GM12878 (cell line): ENCODE data around the gene HEG1. TPM values are rescaled to one million over a fixed set of nuclear protein-coding genes. Genes with fewer than 3 reads are reported as not detected.

Experiments used
- CBFB ChIP-seq: IDR thresholded peaks from 2 replicates; pipeline ENCODE4 v1.6.1; 2016; ENCODE audit warnings: antibody characterized with exemption, low read depth
- EP300 ChIP-seq, 2 experiments: fragments of 150-350 bp in 1 of 2; IDR thresholded peaks; 2 replicates each; pipeline ENCODE4 v1.6.1; 2011 to 2012; ENCODE audit warnings: low read depth in 2 of 2, low read length in 2 of 2, borderline replicate concordance in 1 of 2, improper control_type of control experiment in 1 of 2, inconsistent platforms in 1 of 2; ENCODE audit not compliant: control insufficient read depth in 1 of 2
- HSF1 ChIP-seq: fragments of 150-350 bp; IDR thresholded peaks from 2 replicates; pipeline ENCODE4 v1.6.1; 2014; ENCODE audit warnings: mild to moderate bottlenecking, low read depth, low read length
- IRF4 ChIP-seq: IDR thresholded peaks from 2 replicates; pipeline ENCODE4 v1.6.1; 2011; ENCODE audit warnings: low read depth, low read length
- LARP7 ChIP-seq: fragments of 450-650 bp; IDR thresholded peaks from 2 replicates; pipeline ENCODE4 v1.6.1; 2017; ENCODE audit warnings: mild to moderate bottlenecking
- MLLT1 ChIP-seq: fragments of 450-650 bp; IDR thresholded peaks from 2 replicates; pipeline ENCODE4 v1.6.1; 2016; ENCODE audit warnings: mild to moderate bottlenecking
- PAX5 ChIP-seq: IDR thresholded peaks from 2 replicates; pipeline ENCODE4 v1.6.1; 2011; ENCODE audit warnings: low read depth, low read length, borderline replicate concordance
- RAD21 ChIP-seq: IDR thresholded peaks from 2 replicates; pipeline ENCODE4 v1.6.1; 2011; ENCODE audit warnings: mild to moderate bottlenecking, low read depth, low read length, moderate library complexity; ENCODE audit not compliant: insufficient read depth
- RUNX3 ChIP-seq: IDR thresholded peaks from 2 replicates; pipeline ENCODE4 v1.6.1; 2012; ENCODE audit warnings: low read length, inconsistent platforms
- TAF1 ChIP-seq: IDR thresholded peaks from 2 replicates; pipeline ENCODE4 v1.6.1; 2011; ENCODE audit warnings: mild to moderate bottlenecking, low read depth, low read length, borderline replicate concordance
- USF1 ChIP-seq: IDR thresholded peaks from 2 replicates; pipeline ENCODE4 v1.6.1; 2011; ENCODE audit warnings: borderline replicate concordance, low read depth, mild to moderate bottlenecking, moderate library complexity, mixed read lengths, low read length; ENCODE audit not compliant: insufficient read depth; ENCODE audit errors: extremely low read length
- ZBTB11 ChIP-seq: fragments of 450-650 bp; formaldehyde crosslinking; IDR thresholded peaks from 2 replicates; pipeline ENCODE4 v1.5.0; 2022; ENCODE audit warnings: mild to moderate bottlenecking, missing genetic modification characterization
- ZNF622 ChIP-seq: fragments of 450-650 bp; IDR thresholded peaks from 2 replicates; pipeline ENCODE4 v1.6.1; 2017; ENCODE audit warnings: mild to moderate bottlenecking, inconsistent platforms
- ZZZ3 ChIP-seq: IDR thresholded peaks from 2 replicates; pipeline ENCODE4 v1.6.1; 2011; ENCODE audit warnings: low read depth; ENCODE audit not compliant: control insufficient read depth, insufficient read length
- polyA plus RNA-seq, 11 experiments: library from polyadenylated mRNA; depleted of rRNA in 4 of 11; unstranded in 6 of 11; stranded (reverse) in 5 of 11; fragments of >200 nt; fragmentation: Nextera tagmentation in 4 of 11; fragmentation: Illumina TruSeq in 1 of 11; extraction: Ambion mirVana in 4 of 11; extraction: Trizol in 1 of 11; gene quantifications; 1 replicate in 1 of 11; 2 replicates in 10 of 11; pipeline versions ENCODE4 v1.2.1 to v1.2.3, GENCODE V29; 2011 to 2016; ENCODE audit warnings: inconsistent platforms in 2 of 11, missing spikeins in 2 of 11, low read depth in 1 of 11
- total RNA-seq, 4 experiments: library from RNA; depleted of rRNA in 3 of 4; stranded (reverse); fragments of >200 nt in 3 of 4; fragmentation: Illumina TruSeq in 1 of 4; extraction: Trizol in 1 of 4; gene quantifications; 2 replicates each; pipeline versions ENCODE4 v1.2.1 to v1.2.3, GENCODE V29; 2013 to 2021

HEG1 gene
- total and polyA plus RNA-seq, 10 of the 15 experiments (the other 5 are each of a cell fraction or from before 2014, with no cell fraction given), result 2.2 to 32.1 (median 7.6) TPM

GRCh38 chr3:125035217-125035616, 20.6 kb downstream of the HEG1 start (continued):
- no peak for TF ChIP-seq TAF1
- TF ChIP-seq MLLT1, result peak; percentile 81
- no peak for TF ChIP-seq RAD21
- TF ChIP-seq ZBTB11 (CRISPR knock-in tag), result no peak
- TF ChIP-seq USF1, result no peak
- 0 out of 4 replicates have a peak, but pooled peaks of 1 of the 2 experiments have one; percentile 30 for TF ChIP-seq EP300 (IDR thresholded peaks at IDR 0.05; ENCODE audit: borderline replicate concordance in 1 of 2, control insufficient read depth in 1 of 2, low read depth in 2 of 2, low read length in 2 of 2)
- peak; percentile 83 for TF ChIP-seq IRF4
- TF ChIP-seq RUNX3, result peak; percentile 98
- TF ChIP-seq ZZZ3, result no peak
- no peak for TF ChIP-seq HSF1
- peak; percentile 72; the same call in 1 of the 2 replicates for TF ChIP-seq CBFB
- no peak for TF ChIP-seq LARP7
- TF ChIP-seq ZNF622, result no peak
- TF ChIP-seq PAX5, result no peak
